Tibial artery (tissue), 4 donors: ENCODE results near the gene NADSYN1.

Experiments
- DNase-seq, 2 donors: peaks; one replicate each; pipeline ENCODE4 v3.0.0-alpha.2; 2019
- H3K27ac ChIP-seq, 2 donors: fragments of 200-600 bp; sonication (generic) in 1 of 2; 1 replicate in 1 of 2; 2 replicates in 1 of 2; pipeline ENCODE4 v1.5.1; 2018 to 2019; ENCODE audit warnings: mild to moderate bottlenecking in 1 of 2
- H3K27me3 ChIP-seq, 2 donors: fragments of 200-600 bp; sonication (generic) in 1 of 2; one replicate each; pipeline versions ENCODE4 v1.5.1 to v1.6.0; 2016 to 2019
- H3K36me3 ChIP-seq, 3 donors: fragments of 200-600 bp; sonication (generic) in 2 of 3; one replicate each; pipeline ENCODE4 v1.5.1; 2016 to 2019; ENCODE audit warnings: mild to moderate bottlenecking in 2 of 3
- H3K4me1 ChIP-seq, 4 donors: fragments of 200-600 bp; sonication (generic) in 2 of 4; 1 replicate in 3 of 4; 2 replicates in 1 of 4; pipeline ENCODE4 v1.5.1; 2016 to 2019
- H3K4me3 ChIP-seq, 2 donors: fragments of 200-600 bp; sonication (generic) in 1 of 2; 1 replicate in 1 of 2; 2 replicates in 1 of 2; pipeline ENCODE4 v1.5.1; 2018 to 2019; ENCODE audit warnings: mild to moderate bottlenecking in 2 of 2
- H3K9me3 ChIP-seq, 3 donors: fragments of 200-600 bp; sonication (generic) in 1 of 3; one replicate each; pipeline ENCODE4 v1.5.1; 2016 to 2019
- intact Hi-C: fragments of 100-400 bp; cut with DNase I; formaldehyde crosslinking; loops from one replicate; pipeline ENCODE4 v1.15.0; 2023; ENCODE audit warnings: low total_unique reads
- TF ChIP-seq, protein P1 (sequence below), 2 experiments: fragments of 200-600 bp in 1 of 2; fragments of 450-650 bp in 1 of 2; IDR thresholded peaks; one replicate each; pipeline ENCODE4 v1.5.1; 2017 to 2019; ENCODE audit warnings: antibody characterized with exemption in 2 of 2, mild to moderate bottlenecking in 1 of 2, moderate library complexity in 1 of 2

Gene NADSYN1

DNA sequence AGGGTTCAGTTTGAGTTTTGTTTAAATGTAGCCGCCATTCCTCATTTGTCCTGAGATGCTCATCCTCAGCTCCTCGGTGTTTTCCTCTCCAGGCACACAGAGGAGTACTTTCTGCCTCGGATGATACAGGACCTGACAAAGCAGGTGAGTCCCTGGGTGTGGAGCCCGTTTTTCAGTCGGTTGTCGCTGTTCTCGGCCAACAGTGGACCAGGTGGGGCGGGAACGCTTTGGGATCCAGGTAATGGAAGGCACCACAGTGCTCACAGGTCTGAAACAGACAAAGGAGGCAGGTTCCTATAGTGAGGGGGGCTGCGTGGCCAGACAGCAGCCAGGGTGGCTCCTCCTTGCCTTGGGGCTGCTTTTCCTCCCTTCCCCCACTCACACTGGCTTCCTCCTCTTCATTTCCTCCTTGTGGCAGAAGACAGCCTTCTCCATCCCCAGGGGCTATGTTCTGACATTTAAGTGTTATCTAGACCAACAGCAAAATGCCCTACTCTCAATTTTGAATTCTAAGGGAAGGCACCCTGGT lies 19.4 kb downstream of the NADSYN1 start:
- H3K4me1 ChIP-seq, result no peaks in the 10 kb centered on the region
- peaks cover 47 to 67% (median 54%) of the 10 kb centered on the region in 3 donors for H3K36me3 ChIP-seq
- H3K9me3 ChIP-seq, result no peaks in the 10 kb centered on the region
- no peaks in the 10 kb centered on the region for H3K27me3 ChIP-seq
- no peak overlapping the region for H3K27ac ChIP-seq
- intact Hi-C loops, result no loop called here
- TF ChIP-seq, protein P1, sequence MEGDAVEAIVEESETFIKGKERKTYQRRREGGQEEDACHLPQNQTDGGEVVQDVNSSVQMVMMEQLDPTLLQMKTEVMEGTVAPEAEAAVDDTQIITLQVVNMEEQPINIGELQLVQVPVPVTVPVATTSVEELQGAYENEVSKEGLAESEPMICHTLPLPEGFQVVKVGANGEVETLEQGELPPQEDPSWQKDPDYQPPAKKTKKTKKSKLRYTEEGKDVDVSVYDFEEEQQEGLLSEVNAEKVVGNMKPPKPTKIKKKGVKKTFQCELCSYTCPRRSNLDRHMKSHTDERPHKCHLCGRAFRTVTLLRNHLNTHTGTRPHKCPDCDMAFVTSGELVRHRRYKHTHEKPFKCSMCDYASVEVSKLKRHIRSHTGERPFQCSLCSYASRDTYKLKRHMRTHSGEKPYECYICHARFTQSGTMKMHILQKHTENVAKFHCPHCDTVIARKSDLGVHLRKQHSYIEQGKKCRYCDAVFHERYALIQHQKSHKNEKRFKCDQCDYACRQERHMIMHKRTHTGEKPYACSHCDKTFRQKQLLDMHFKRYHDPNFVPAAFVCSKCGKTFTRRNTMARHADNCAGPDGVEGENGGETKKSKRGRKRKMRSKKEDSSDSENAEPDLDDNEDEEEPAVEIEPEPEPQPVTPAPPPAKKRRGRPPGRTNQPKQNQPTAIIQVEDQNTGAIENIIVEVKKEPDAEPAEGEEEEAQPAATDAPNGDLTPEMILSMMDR (IDR thresholded peaks at IDR 0.05), result no peak
- no peak for DNase-seq
- H3K4me3 ChIP-seq, result no peak overlapping the region

DNA sequence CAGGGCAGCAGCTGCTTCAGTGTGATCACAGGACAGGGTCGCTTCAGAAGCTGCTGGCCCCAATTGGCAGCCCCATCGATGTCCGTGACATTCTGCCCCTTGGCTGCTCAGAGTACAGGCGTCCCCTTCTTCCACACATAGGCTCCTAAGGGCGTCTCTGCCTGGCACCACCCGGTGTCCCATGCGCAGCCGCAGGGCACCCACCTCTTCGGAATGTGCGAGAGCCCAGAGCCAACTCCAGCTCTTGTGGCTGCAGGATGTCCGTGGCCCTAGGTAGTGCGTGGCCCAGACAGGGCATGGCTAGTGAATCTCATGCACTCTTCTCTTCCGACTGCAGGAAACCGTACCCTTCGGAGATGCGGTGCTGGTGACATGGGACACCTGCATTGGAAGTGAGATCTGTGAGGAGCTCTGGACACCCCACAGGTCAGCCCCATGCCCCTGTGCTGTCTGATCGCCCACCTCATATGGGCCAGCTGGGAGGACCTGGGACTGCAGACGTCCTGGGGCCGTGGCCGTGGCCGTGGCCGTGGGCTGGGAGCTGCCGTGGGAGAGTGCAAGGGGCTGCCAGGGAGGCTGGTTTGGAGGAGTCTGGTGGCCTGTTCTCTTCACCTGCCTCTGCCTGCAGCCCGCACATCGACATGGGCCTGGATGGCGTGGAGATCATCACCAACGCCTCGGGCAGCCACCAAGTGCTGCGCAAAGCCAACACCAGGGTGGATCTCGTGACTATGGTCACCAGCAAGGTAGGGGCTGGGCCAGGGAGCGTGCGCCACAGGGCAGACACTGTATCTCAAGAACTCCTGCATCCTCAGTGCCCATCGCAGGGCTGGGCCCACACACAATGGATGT lies 20.2 kb downstream of the NADSYN1 start:
- H3K36me3 ChIP-seq, result peaks cover 49 to 74% (median 61%) of the 10 kb centered on the region in 3 donors
- no peaks in the 10 kb centered on the region for H3K9me3 ChIP-seq
- intact Hi-C loops, result no loop called here
- H3K27me3 ChIP-seq, result no peaks in the 10 kb centered on the region
- no peak for DNase-seq
- no peaks in the 10 kb centered on the region for H3K4me1 ChIP-seq
- TF ChIP-seq, protein P1 (IDR thresholded peaks at IDR 0.05), result no peak
- no peak overlapping the region for H3K27ac ChIP-seq
- no peak overlapping the region for H3K4me3 ChIP-seq

DNA sequence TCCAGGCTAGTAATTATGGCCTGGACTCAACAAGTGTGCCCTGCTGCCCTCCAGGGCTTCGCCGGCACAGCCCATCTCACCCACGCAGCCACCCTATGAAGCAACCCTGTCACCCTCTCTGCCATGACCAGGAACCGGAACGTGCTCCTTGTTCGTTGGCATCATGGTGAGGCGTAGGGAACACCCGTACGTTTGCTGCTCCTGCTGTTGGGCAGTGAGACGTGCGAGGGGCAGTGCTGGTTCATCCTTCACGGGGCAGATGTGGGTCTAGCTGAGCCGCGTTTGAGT lies 20.7 kb downstream of the NADSYN1 start:
- TF ChIP-seq, protein P1 (IDR thresholded peaks at IDR 0.05), result no peak
- Histone ChIP-seq H3K4me1 (no peaks in the 10 kb centered on the region), H3K27me3 (no peaks in the 10 kb centered on the region), H3K4me3 (no peak overlapping the region), H3K9me3 (no peaks in the 10 kb centered on the region), H3K36me3 (peaks cover 55 to 79% (median 67%) of the 10 kb centered on the region in 3 donors), H3K27ac (no peak overlapping the region)
- intact Hi-C loops, result no loop called here
- no peak for DNase-seq

DNA sequence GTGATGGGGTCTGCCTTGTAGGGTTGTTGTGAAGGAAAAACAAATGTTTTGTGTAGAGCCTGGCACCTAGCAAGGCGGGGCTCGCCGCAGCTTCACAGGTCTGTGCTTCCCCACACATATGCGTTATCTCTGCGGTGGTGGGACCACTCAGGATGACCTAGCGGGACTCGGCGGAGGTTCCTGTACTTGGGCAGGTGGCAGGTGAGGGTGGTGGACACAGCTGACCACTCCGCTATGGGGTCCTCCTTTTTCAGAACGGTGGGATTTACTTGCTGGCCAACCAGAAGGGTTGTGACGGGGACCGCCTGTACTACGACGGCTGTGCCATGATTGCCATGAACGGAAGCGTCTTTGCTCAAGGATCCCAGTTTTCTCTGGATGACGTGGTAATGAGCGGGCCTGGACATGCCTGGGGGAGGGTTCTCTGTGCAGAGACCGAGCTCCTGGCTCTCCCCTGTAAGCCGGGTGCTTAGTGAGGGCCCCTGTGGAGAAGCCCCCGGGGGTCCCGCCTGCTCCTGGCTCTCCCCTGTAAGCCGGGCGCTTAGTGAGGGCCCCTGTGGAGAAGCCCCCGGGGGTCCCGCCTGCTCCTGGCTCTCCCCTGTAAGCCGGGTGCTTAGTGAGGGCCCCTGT lies 21.3 kb downstream of the NADSYN1 start:
- H3K27ac ChIP-seq, result no peak overlapping the region
- peaks cover 60 to 85% (median 67%) of the 10 kb centered on the region in 3 donors for H3K36me3 ChIP-seq
- no peak overlapping the region for H3K4me3 ChIP-seq
- intact Hi-C loops, result no loop called here
- no peaks in the 10 kb centered on the region for H3K9me3 ChIP-seq
- TF ChIP-seq, protein P1 (IDR thresholded peaks at IDR 0.05), result no peak
- no peaks in the 10 kb centered on the region for H3K4me1 ChIP-seq
- no peak for DNase-seq
- H3K27me3 ChIP-seq, result no peaks in the 10 kb centered on the region

DNA sequence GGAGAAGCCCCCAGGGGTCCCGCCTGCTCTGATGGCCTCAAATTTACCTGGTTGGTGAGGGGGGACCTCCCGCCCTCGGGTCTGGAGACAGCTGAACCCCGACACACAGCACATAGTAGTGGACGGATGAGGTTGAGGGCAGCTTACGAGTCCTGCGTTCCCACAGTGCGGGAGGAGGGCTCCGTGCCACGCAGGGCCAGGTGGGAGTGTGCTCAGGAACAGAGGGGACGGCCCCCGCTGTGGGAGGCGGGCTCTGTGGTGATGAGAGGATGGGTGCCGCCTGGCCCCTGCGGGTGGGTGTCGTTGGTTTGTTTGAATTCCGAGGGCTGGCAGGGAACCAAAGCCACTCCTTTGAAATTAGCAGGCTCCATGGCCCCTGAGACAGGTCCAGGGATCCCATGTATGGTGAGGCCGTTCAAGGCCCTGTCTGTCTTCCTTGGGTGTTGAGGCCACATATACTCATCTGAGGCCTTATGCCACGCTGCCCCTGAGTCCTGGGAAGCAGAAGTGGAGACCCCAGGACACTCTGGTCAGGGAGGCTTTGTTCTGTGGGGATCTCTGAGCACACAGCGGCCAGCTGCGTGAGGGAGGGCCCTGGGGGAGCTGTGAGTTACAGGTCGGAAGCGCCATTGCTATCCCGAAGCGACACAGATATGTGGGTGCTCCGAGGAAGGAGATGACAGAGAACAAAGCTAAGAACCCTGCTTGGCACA lies 21.9 kb downstream of the NADSYN1 start:
- Histone ChIP-seq H3K27me3 (no peaks in the 10 kb centered on the region), H3K36me3 (peaks cover 67 to 91% (median 74%) of the 10 kb centered on the region in 3 donors), H3K4me3 (no peak overlapping the region), H3K9me3 (no peaks in the 10 kb centered on the region), H3K27ac (no peak overlapping the region), H3K4me1 (no peaks in the 10 kb centered on the region)
- TF ChIP-seq, protein P1 (IDR thresholded peaks at IDR 0.05), result no peak
- intact Hi-C loops, result no loop called here
- no peak for DNase-seq
